HG03354 (cell line): ENCODE results near the gene PDP2.
A peak's percentile ranks its signal among the peaks of the same experiment; 100 is the strongest.
"Not testable (repeated sequence)": the region's sequence is repeated elsewhere in the genome, so short reads cannot be mapped to it uniquely, and the experiment has no call there.

Source experiments
- ATAC-seq: cut with Tn5 transposase; IDR thresholded peaks from one replicate; pipeline ENCODE4 v1.9.1; 2021; ENCODE audit warnings: mild to moderate bottlenecking; ENCODE audit not compliant: unreplicated experiment, poor library complexity, severe bottlenecking

Gene PDP2

GRCh38 chr16:66930189-66930588 is 49.9 kb downstream of the PDP2 start:
- no peak for ATAC-seq

GRCh38 chr16:66931665-66932064 is 51.4 kb downstream of the PDP2 start:
- no peak for ATAC-seq

- ATAC-seq: no peak
Measured at GRCh38 chr16:66932076-66932475, 51.8 kb downstream of the PDP2 start.

GRCh38 chr16:66933776-66934137 is 53.4 kb downstream of the PDP2 start:
- ATAC-seq: peak; percentile 21

GRCh38 chr16:66934138-66934838 is 54.0 kb downstream of the PDP2 start, which contains the start of gene CIAO2B:
CIAO2B (minus strand) TSS chr16:66934402; CDS start chr16:66934364, 38 bp downstream.
- peak; percentile 78 for ATAC-seq

- ATAC-seq: not testable (repeated sequence)
Measured at GRCh38 chr16:66934839-66935313, 54.6 kb downstream of the PDP2 start.

GRCh38 chr16:66935314-66936011 is 55.1 kb downstream of the PDP2 start, which contains the start of gene CES2:
CES2 (plus strand) TSS chr16:66935516; CDS start chr16:66935636, 120 bp downstream.
- no peak for ATAC-seq

- ATAC-seq: no peak
Measured at GRCh38 chr16:66936462-66936861, 56.1 kb downstream of the PDP2 start.

GRCh38 chr16:66936889-66937554 is 56.7 kb downstream of the PDP2 start:
- no peak for ATAC-seq

- no peak for ATAC-seq
Measured at GRCh38 chr16:66937725-66938337, 57.5 kb downstream of the PDP2 start.

- ATAC-seq: no peak
Measured at GRCh38 chr16:66939366-66939765, 59.1 kb downstream of the PDP2 start.

GRCh38 chr16:66940236-66940635 is 59.9 kb downstream of the PDP2 start:
- no peak for ATAC-seq
